Glutamatergic neuron (in vitro differentiated cells): ENCODE data around the gene MRPS27. TPM values are rescaled to one million over a fixed set of nuclear protein-coding genes. Genes with fewer than 3 reads are reported as not detected.
A peak's percentile ranks its signal among the peaks of the same experiment; 100 is the strongest.

ENCODE experiments used
- DNase-seq: peaks from one replicate; pipeline ENCODE4 v3.0.0; 2022
- H3K27ac Mint-ChIP-seq: one replicate; pipeline ENCODE4 v1.8.0; 2020; ENCODE audit warnings: mild to moderate bottlenecking, mixed read lengths, inconsistent platforms; ENCODE audit not compliant: unreplicated experiment
- H3K27me3 Mint-ChIP-seq: one replicate; pipeline ENCODE4 v1.8.0; 2020; ENCODE audit warnings: mild to moderate bottlenecking, moderate library complexity, mixed read lengths, inconsistent platforms; ENCODE audit not compliant: unreplicated experiment
- H3K36me3 Mint-ChIP-seq: one replicate; pipeline ENCODE4 v1.8.0; 2020; ENCODE audit warnings: mild to moderate bottlenecking, mixed read lengths, inconsistent platforms; ENCODE audit not compliant: unreplicated experiment
- H3K4me1 Mint-ChIP-seq: one replicate; pipeline ENCODE4 v1.8.0; 2020; ENCODE audit warnings: mild to moderate bottlenecking, low read depth, mixed read lengths, inconsistent platforms; ENCODE audit not compliant: unreplicated experiment
- H3K4me3 Mint-ChIP-seq: one replicate; pipeline ENCODE4 v1.8.0; 2020; ENCODE audit warnings: mild to moderate bottlenecking, mixed read lengths, inconsistent platforms; ENCODE audit not compliant: unreplicated experiment
- H3K9me3 Mint-ChIP-seq: one replicate; pipeline ENCODE4 v1.8.0; 2020; ENCODE audit warnings: mild to moderate bottlenecking, moderate library complexity, mixed read lengths, inconsistent platforms; ENCODE audit not compliant: unreplicated experiment
- CTCF ChIP-seq: fragments of 200-600 bp; sonication (generic); IDR thresholded peaks from one replicate; pipeline ENCODE4 v1.5.0; 2021; ENCODE audit not compliant: partially characterized antibody, unreplicated experiment
- total RNA-seq: library from RNA; stranded (reverse); fragmentation: NEBNext Ultra II Directional; extraction: Animal tissue kit (Norgen Biotek cat#: 25700); gene quantifications from one replicate; pipeline ENCODE4 v1.2.1, GENCODE V29; 2021; ENCODE audit not compliant: unreplicated experiment

Gene MRPS27
- total RNA-seq, 1 donor from 2014 or later, result 30.1 TPM

- no peak for TF ChIP-seq CTCF
- peaks cover 36% of the 10 kb centered on the region for H3K27me3 Mint-ChIP-seq
- no peak for DNase-seq
- H3K4me3 Mint-ChIP-seq, result peak overlapping the region; percentile 53
- H3K4me1 Mint-ChIP-seq, result peaks cover 44% of the 10 kb centered on the region
- peaks cover 59% of the 10 kb centered on the region for H3K9me3 Mint-ChIP-seq
- peaks cover 11% of the 10 kb centered on the region for H3K36me3 Mint-ChIP-seq
- peak overlapping the region; percentile 84 for H3K27ac Mint-ChIP-seq
Observed at GRCh38 chr5:72209147-72210115, 110.6 kb downstream of the MRPS27 start.

- peaks cover 63% of the 10 kb centered on the region for H3K9me3 Mint-ChIP-seq
- DNase-seq, result no peak
- peaks cover 11% of the 10 kb centered on the region for H3K36me3 Mint-ChIP-seq
- no peak for TF ChIP-seq CTCF
- H3K27ac Mint-ChIP-seq, result no peak overlapping the region
- H3K4me3 Mint-ChIP-seq, result peak overlapping the region; percentile 28
- H3K27me3 Mint-ChIP-seq, result peaks cover 35% of the 10 kb centered on the region
- H3K4me1 Mint-ChIP-seq, result peaks cover 46% of the 10 kb centered on the region
Observed at GRCh38 chr5:72208324-72208926, 111.6 kb downstream of the MRPS27 start.

GRCh38 chr5:72206994-72207393 lies 113.0 kb downstream of the MRPS27 start:
- Mint-ChIP-seq H3K9me3 (peaks cover 67% of the 10 kb centered on the region), H3K4me3 (no peak overlapping the region), H3K36me3 (peaks cover 11% of the 10 kb centered on the region), H3K27me3 (peaks cover 43% of the 10 kb centered on the region), H3K4me1 (peaks cover 59% of the 10 kb centered on the region), H3K27ac (no peak overlapping the region)
- TF ChIP-seq CTCF, result no peak
- DNase-seq, result no peak

- Mint-ChIP-seq H3K27ac (peak overlapping the region; percentile 3), H3K4me1 (peaks cover 55% of the 10 kb centered on the region), H3K27me3 (peaks cover 38% of the 10 kb centered on the region), H3K4me3 (no peak overlapping the region), H3K36me3 (peaks cover 11% of the 10 kb centered on the region), H3K9me3 (peaks cover 68% of the 10 kb centered on the region)
- no peak for TF ChIP-seq CTCF
- no peak for DNase-seq
Observed at GRCh38 chr5:72206160-72206559, 113.9 kb downstream of the MRPS27 start.
